Measurements from ENCODE around the gene AHDC1.
"Not testable (repeated sequence)": the region's sequence is repeated elsewhere in the genome, so short reads cannot be mapped to it uniquely, and the experiment has no call there.

AHDC1 gene

DNA sequence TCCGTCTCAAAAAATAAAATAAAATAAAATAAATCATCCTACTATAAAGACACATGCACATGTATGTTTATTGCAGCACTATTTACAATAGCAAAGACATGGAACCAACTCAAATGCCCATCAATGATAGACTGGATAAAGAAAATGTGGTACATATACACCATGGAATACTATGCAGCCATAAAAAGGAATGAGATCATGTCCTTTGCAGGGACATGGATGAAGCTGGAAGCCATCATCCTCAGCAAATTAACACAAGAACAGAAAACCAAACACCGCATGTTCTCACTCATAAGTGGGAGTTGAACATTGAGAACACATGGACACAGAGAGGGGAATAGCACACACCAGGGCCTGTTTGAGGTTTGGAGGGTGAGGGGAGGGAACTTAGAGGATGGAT, 102.8 kb downstream of the AHDC1 start:
- not testable (repeated sequence) for H3K27ac ChIP-seq (ENCODE audit: low read depth, low read length, severe bottlenecking); H3K4me3 ChIP-seq (ENCODE audit: extremely low read depth, insufficient read depth, low read length, poor library complexity, severe bottlenecking); H3K9me3 ChIP-seq (ENCODE audit: control insufficient read depth, low read length); H3K36me3 ChIP-seq (ENCODE audit: control insufficient read depth, insufficient read depth, low read length)
- no CpG with 5 or more reads among the region's 2 CpGs for WGBS, 2 experiments (ENCODE audit: insufficient coverage in 2 of 2)
- H3K4me1 ChIP-seq (ENCODE audit: control insufficient read depth, insufficient read depth, low read length, poor library complexity, severe bottlenecking): peaks cover 20% of the 10 kb centered on the region

DNA sequence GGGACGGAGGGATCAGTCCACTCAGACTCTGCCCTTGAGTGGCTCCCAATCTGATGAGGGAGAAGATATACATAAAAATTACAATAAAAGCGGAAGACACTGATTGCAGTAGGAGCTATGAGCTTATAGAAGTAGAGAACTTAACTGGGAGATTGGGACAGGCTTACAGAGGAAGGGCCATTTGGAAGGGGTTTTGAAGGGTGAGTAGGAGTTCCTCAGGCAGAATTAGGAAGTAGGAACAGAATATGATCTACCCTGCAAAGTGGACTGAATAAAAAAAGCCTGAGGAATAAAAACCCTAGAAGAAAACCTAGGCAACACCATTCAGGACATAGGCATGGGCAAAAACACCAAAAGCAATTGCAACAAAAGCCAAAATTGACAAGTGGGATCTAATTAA, 104.8 kb downstream of the AHDC1 start:
- Histone ChIP-seq H3K4me1 (ENCODE audit: control insufficient read depth, insufficient read depth, low read length, poor library complexity, severe bottlenecking) (peaks cover 17% of the 10 kb centered on the region), H3K9me3 (ENCODE audit: control insufficient read depth, low read length) (no peaks in the 10 kb centered on the region), H3K4me3 (ENCODE audit: extremely low read depth, insufficient read depth, low read length, poor library complexity, severe bottlenecking) (no peak overlapping the region), H3K27ac (ENCODE audit: low read depth, low read length, severe bottlenecking) (no peak overlapping the region), H3K36me3 (ENCODE audit: control insufficient read depth, insufficient read depth, low read length) (no peaks in the 10 kb centered on the region)
- 100% methylated on average over 1 of the region's 2 CpGs; no CpG with 5 or more reads in 1 of the 2 experiments for WGBS, 2 experiments (ENCODE audit: insufficient coverage in 2 of 2)

GRCh38 chr1:27496604-27497155, 107.3 kb downstream of the AHDC1 start:
- no peak overlapping the region for H3K27ac ChIP-seq (ENCODE audit: low read depth, low read length, severe bottlenecking)
- no peaks in the 10 kb centered on the region for H3K9me3 ChIP-seq (ENCODE audit: control insufficient read depth, low read length)
- WGBS, 2 experiments (ENCODE audit: insufficient coverage in 2 of 2): 12 to 19% methylated on average over 3 to 4 of the region's 8 CpGs
- H3K4me1 ChIP-seq (ENCODE audit: control insufficient read depth, insufficient read depth, low read length, poor library complexity, severe bottlenecking): peaks cover 17% of the 10 kb centered on the region
- H3K36me3 ChIP-seq (ENCODE audit: control insufficient read depth, insufficient read depth, low read length): no peaks in the 10 kb centered on the region
- no peak overlapping the region for H3K4me3 ChIP-seq (ENCODE audit: extremely low read depth, insufficient read depth, low read length, poor library complexity, severe bottlenecking)

- WGBS, 2 experiments (ENCODE audit: insufficient coverage in 2 of 2): 100% methylated on average over 2 of the region's 3 CpGs; no CpG with 5 or more reads in 1 of the 2 experiments
- Histone ChIP-seq H3K9me3 (ENCODE audit: control insufficient read depth, low read length) (no peaks in the 10 kb centered on the region), H3K36me3 (ENCODE audit: control insufficient read depth, insufficient read depth, low read length) (no peaks in the 10 kb centered on the region), H3K27ac (ENCODE audit: low read depth, low read length, severe bottlenecking) (no peak overlapping the region), H3K4me1 (ENCODE audit: control insufficient read depth, insufficient read depth, low read length, poor library complexity, severe bottlenecking) (peaks cover 22% of the 10 kb centered on the region), H3K4me3 (ENCODE audit: extremely low read depth, insufficient read depth, low read length, poor library complexity, severe bottlenecking) (no peak overlapping the region)
These were observed 111.1 kb downstream of the AHDC1 start for GRCh38 chr1:27492796-27493195.

DNA sequence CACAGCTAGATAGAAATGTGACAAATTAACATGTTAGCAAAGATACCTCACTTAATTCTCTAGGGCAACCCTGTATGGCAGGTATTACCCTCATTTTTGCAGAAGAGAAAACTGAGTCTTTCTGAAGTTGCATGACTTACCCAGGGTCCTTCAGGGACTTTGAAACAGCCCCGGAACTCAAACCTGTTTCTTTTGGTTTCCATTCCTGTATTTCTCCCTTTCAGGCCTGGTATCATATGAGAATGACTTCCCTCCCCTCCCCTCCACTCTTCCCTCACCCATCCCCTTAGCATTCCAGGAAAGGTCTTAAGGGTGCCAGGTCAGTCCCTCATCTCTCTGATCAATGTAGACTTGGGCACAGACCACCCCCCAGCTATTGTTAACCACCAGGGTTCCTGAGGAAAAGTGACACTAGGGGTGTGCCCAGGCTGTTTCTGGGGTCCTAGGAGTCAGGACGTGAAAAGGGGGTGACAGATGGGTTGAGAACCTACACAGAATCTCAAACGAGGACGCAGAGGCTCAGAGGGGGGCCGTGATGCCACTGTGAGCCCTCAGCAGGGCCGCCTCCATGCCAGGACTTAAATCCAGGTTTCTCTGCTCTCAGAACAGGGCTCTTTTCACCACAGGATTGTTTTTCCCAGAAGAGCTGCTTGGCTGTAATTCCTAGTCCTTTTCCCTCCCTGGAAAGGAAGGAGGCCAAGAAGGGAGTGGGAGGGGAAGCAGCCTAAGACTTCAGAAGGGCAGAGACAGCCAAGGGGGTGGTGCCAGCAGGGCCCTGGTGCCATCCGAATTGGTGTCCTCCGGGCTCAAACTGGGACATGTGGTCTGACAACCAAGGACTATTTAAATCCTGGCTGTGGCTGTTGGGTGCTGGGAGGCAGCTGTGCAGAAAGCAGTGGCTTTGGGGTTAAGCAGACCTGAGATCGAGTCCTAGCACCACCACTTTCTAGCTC, 111.9 kb downstream of the AHDC1 start:
- Histone ChIP-seq H3K27ac (ENCODE audit: low read depth, low read length, severe bottlenecking) (peak overlapping the region; percentile 64), H3K36me3 (ENCODE audit: control insufficient read depth, insufficient read depth, low read length) (no peaks in the 10 kb centered on the region), H3K9me3 (ENCODE audit: control insufficient read depth, low read length) (no peaks in the 10 kb centered on the region), H3K4me1 (ENCODE audit: control insufficient read depth, insufficient read depth, low read length, poor library complexity, severe bottlenecking) (peaks cover 17% of the 10 kb centered on the region), H3K4me3 (ENCODE audit: extremely low read depth, insufficient read depth, low read length, poor library complexity, severe bottlenecking) (no peak overlapping the region)
- 74 to 85% methylated on average over 8 to 9 of the region's 9 CpGs for WGBS, 2 experiments (ENCODE audit: insufficient coverage in 2 of 2)

DNA sequence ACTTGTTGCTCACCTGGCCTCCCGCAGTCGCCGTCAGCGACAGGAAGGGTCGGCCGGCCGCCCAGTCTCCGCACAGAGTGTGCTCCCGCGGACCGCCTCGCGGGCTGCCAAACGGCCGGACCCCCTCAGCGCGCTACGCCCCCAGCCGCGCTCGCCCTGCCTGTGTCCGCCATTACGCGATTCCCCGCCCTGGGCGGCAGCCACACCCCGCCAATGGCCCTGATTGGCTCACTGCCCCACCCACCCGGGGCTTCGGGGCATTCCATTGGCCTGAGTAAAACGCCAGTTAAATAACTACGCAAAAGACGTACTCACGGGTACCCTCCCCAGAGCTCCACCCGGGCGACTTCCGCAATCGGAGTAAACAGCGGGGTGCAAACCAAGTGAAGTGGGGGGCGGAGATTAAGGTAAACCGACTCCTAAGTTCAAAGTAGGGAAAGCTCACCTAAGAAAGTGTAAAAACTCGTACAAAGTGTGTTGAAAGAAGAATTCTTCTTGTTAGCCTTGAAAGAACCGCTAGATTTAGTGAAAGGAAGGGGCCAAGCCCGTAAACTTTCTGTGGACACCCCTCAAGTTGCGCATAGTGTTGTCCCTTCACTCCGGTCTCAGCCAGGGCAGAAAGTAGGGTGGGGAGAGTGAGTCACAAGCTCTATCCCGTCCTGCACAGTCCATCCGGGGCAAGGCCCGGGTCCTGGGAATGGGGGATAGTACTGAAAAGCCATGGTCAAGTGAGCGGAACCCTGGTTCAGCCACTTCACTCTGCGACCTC, 113.8 kb downstream of the AHDC1 start, which contains the start of gene WASF2:
Gene WASF2 (minus strand): TSS at position 195 of the 769 bp plus-strand sequence. CDS start 61,277 bp downstream, outside the sequence.
- peak within 1 kb of the TSS; percentile 92 for H3K4me3 ChIP-seq (ENCODE audit: extremely low read depth, insufficient read depth, low read length, poor library complexity, severe bottlenecking)
- H3K36me3 ChIP-seq (ENCODE audit: control insufficient read depth, insufficient read depth, low read length): peaks cover 8% of the 10 kb centered on the region
- peak within 1 kb of the TSS; percentile 100 for H3K27ac ChIP-seq (ENCODE audit: low read depth, low read length, severe bottlenecking)
- peaks cover 11% of the 10 kb centered on the region for H3K4me1 ChIP-seq (ENCODE audit: control insufficient read depth, insufficient read depth, low read length, poor library complexity, severe bottlenecking)
- H3K9me3 ChIP-seq (ENCODE audit: control insufficient read depth, low read length): no peaks in the 10 kb centered on the region
- 4 to 6% methylated on average over 38 to 44 of the region's 50 CpGs for WGBS, 2 experiments (ENCODE audit: insufficient coverage in 2 of 2)

DNA sequence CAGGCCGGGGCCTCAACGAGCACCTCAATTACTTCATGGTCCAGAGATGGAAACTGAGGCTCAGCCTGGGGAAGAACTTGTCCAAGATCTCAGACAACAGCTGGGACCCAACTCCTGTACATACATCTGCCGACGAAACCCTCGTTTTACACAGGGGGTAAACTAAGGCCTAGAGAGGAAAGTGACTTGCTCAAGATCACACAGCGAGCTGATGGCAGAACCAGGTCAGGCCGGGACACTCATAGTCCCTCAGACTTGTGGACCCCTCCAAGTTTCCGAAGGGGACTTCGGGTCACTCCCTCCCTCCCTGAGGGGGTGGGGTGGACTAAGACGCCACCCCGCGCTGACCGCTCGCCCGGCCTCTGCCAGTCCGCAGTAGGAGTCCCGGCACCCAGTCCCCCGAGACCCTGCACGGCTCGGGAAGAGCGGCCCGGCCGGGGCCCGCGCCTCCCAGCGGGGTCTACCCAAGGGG, 114.4 kb downstream of the AHDC1 start:
- H3K27ac ChIP-seq (ENCODE audit: low read depth, low read length, severe bottlenecking): peak overlapping the region; percentile 100

GRCh38 chr1:27487966-27488884, 115.7 kb downstream of the AHDC1 start:
- H3K4me3 ChIP-seq (ENCODE audit: extremely low read depth, insufficient read depth, low read length, poor library complexity, severe bottlenecking): peak overlapping the region; percentile 92
- whole genome bisulfite sequencing, 2 experiments (ENCODE audit: insufficient coverage in 2 of 2): 42 to 51% methylated on average over 3 to 5 of the region's 6 CpGs
- H3K4me1 ChIP-seq (ENCODE audit: control insufficient read depth, insufficient read depth, low read length, poor library complexity, severe bottlenecking): peaks cover 11% of the 10 kb centered on the region
- no peaks in the 10 kb centered on the region for H3K9me3 ChIP-seq (ENCODE audit: control insufficient read depth, low read length)
- H3K27ac ChIP-seq (ENCODE audit: low read depth, low read length, severe bottlenecking): peak overlapping the region; percentile 39
- peaks cover 12% of the 10 kb centered on the region for H3K36me3 ChIP-seq (ENCODE audit: control insufficient read depth, insufficient read depth, low read length)

More for the DNA sequence above, 114.4 kb downstream of the AHDC1 start:
- Histone ChIP-seq H3K9me3 (ENCODE audit: control insufficient read depth, low read length) (no peaks in the 10 kb centered on the region), H3K4me1 (ENCODE audit: control insufficient read depth, insufficient read depth, low read length, poor library complexity, severe bottlenecking) (peaks cover 11% of the 10 kb centered on the region), H3K36me3 (ENCODE audit: control insufficient read depth, insufficient read depth, low read length) (peaks cover 12% of the 10 kb centered on the region), H3K4me3 (ENCODE audit: extremely low read depth, insufficient read depth, low read length, poor library complexity, severe bottlenecking) (peak overlapping the region; percentile 92)
- 0 to 1% methylated on average over 21 to 23 of the region's 26 CpGs for WGBS, 2 experiments (ENCODE audit: insufficient coverage in 2 of 2)

DNA sequence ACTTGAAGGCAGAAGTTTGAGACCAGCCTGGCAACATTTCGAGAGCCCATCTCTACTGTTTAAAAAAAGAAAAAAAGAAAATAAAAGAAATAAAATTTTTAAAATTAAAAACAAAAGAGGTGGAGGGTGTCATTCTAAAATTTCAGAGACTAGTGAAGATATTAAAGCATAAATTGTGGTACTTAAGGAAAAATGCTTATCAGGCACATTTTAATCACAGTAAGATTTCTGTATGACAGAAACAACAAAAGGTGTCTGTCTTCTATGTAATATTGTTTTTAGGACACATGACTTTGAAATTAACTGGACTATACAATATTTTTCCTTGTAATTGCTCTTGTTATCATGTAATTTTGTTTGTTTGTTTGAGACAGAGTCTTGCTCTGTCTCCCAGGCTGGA, 118.6 kb downstream of the AHDC1 start:
- Histone ChIP-seq H3K27ac (ENCODE audit: low read depth, low read length, severe bottlenecking) (no peak overlapping the region), H3K4me3 (ENCODE audit: extremely low read depth, insufficient read depth, low read length, poor library complexity, severe bottlenecking) (no peak overlapping the region), H3K4me1 (ENCODE audit: control insufficient read depth, insufficient read depth, low read length, poor library complexity, severe bottlenecking) (peaks cover 6% of the 10 kb centered on the region), H3K9me3 (ENCODE audit: control insufficient read depth, low read length) (no peaks in the 10 kb centered on the region), H3K36me3 (ENCODE audit: control insufficient read depth, insufficient read depth, low read length) (peaks cover 16% of the 10 kb centered on the region)
- WGBS, 2 experiments (ENCODE audit: insufficient coverage in 2 of 2): no CpG with 5 or more reads among the region's 1 CpG
